Left lung (tissue), 10 donors: ENCODE measurements around the gene PINLYP. TPM values are rescaled to one million over a fixed set of nuclear protein-coding genes. Genes with fewer than 3 reads are reported as not detected.
A peak's percentile ranks its signal among the peaks of the same experiment; 100 is the strongest.

Experiments used
- ATAC-seq: fragments of 200-7000 bp; cut with Tn5 transposase; one replicate; pipeline ENCODE4 v1.9.1; 2020; ENCODE audit warnings: moderate library complexity
- DNase-seq, 4 donors: peaks; one replicate each; pipeline ENCODE4 v3.0.0-alpha.2; 2013 to 2020
- H3K27ac ChIP-seq, 2 donors: fragments of 200-600 bp; sonication (generic) in 1 of 2; one replicate each; pipeline versions ENCODE4 v1.5.0 to v1.8.0; 2020 to 2021
- H3K27me3 ChIP-seq, 2 donors: fragments of 200-600 bp; sonication (generic) in 1 of 2; one replicate each; pipeline versions ENCODE4 v1.5.0 to v1.8.0; 2020 to 2021
- H3K36me3 ChIP-seq, 2 donors: fragments of 200-600 bp; sonication (generic) in 1 of 2; one replicate each; pipeline versions ENCODE4 v1.5.0 to v1.8.0; 2020 to 2021
- H3K4me1 ChIP-seq, 2 donors: fragments of 200-600 bp; one replicate each; pipeline ENCODE4 v1.8.0; 2021
- H3K4me3 ChIP-seq, 2 donors: fragments of 200-600 bp; sonication (generic) in 1 of 2; one replicate each; pipeline versions ENCODE4 v1.5.0 to v1.8.0; 2020 to 2021; ENCODE audit warnings: mild to moderate bottlenecking in 1 of 2
- H3K9me3 ChIP-seq, 2 donors: fragments of 200-600 bp; sonication (generic) in 1 of 2; one replicate each; pipeline versions ENCODE4 v1.5.0 to v1.8.0; 2020 to 2021
- CTCF ChIP-seq, 2 donors: fragments of 200-600 bp; sonication (generic) in 1 of 2; IDR thresholded peaks; one replicate each; pipeline versions ENCODE4 v1.5.0 to v1.8.0; 2021; ENCODE audit warnings: antibody characterized with exemption in 2 of 2
- intact Hi-C, 2 donors: fragments of 100-400 bp; cut with DNase I; formaldehyde crosslinking; loops; one replicate each; pipeline versions ENCODE4 v1.11.2 to v1.14.2; 2022
- polyA plus RNA-seq, 6 donors: library from polyadenylated mRNA; unstranded; fragments of 120-200 nt; gene quantifications; one replicate each; pipeline ENCODE4 v1.2.1, GENCODE V29; 2013; ENCODE audit not compliant: insufficient read length in 6 of 6
- total RNA-seq, 2 donors: library from RNA; stranded (reverse); fragmentation: NEBNext Ultra II Directional; extraction: Animal tissue kit (Norgen Biotek cat#: 25700); gene quantifications; one replicate each; pipeline ENCODE4 v1.2.1, GENCODE V29; 2021
- donor health status: DM: no; HTN: yes; CAD: no.
- donor health status: DM: no; HTN: no; CAD: no.

The PINLYP gene
- total and polyA plus RNA-seq, 8 donors: 6.2 to 21.2 (median 17.0) TPM

GRCh38 chr19:43534305-43534815, 41.2 kb upstream of the PINLYP start:
- Histone ChIP-seq H3K27me3 (no peaks in the 10 kb centered on the region), H3K27ac (peak overlapping the region; percentile 90), H3K36me3 (peaks cover 0 to 24% of the 10 kb centered on the region in 2 donors), H3K4me3 (peak overlapping the region; percentile 55 to 58), H3K4me1 (peaks cover 0 to 24% of the 10 kb centered on the region in 2 donors), H3K9me3 (peaks cover 0 to 5% of the 10 kb centered on the region in 2 donors)
- DNase-seq: peak in 1 of 4 donors; percentile 7
- intact Hi-C loops: no loop called here
- no peak for ATAC-seq
- no peak for TF ChIP-seq CTCF (IDR thresholded peaks at IDR 0.05)

- Histone ChIP-seq H3K36me3 (peaks cover 0 to 31% of the 10 kb centered on the region in 2 donors), H3K4me1 (peaks cover 0 to 24% of the 10 kb centered on the region in 2 donors), H3K4me3 (no peak overlapping the region), H3K9me3 (peaks cover 0 to 5% of the 10 kb centered on the region in 2 donors), H3K27me3 (no peaks in the 10 kb centered on the region), H3K27ac (peak overlapping the region; percentile 90)
- intact Hi-C loops: no loop called here
- DNase-seq (peak in 3 of 4 donors; percentile 55 to 85 (median 77)), ATAC-seq (no peak)
- peak; percentile 42 to 48 for TF ChIP-seq CTCF (IDR thresholded peaks at IDR 0.05)
Measured at GRCh38 chr19:43534816-43535761, 40.5 kb upstream of the PINLYP start.

GRCh38 chr19:43538922-43539321, 36.7 kb upstream of the PINLYP start:
- H3K27me3 ChIP-seq: no peaks in the 10 kb centered on the region
- no peak for TF ChIP-seq CTCF (IDR thresholded peaks at IDR 0.05)
- DNase-seq: no peak
- no peak overlapping the region for H3K4me3 ChIP-seq
- H3K36me3 ChIP-seq: peaks cover 0 to 70% of the 10 kb centered on the region in 2 donors
- H3K27ac ChIP-seq: no peak overlapping the region
- peaks cover 0 to 14% of the 10 kb centered on the region in 2 donors for H3K4me1 ChIP-seq
- H3K9me3 ChIP-seq: peaks cover 0 to 5% of the 10 kb centered on the region in 2 donors
- ATAC-seq: no peak
- intact Hi-C loops: no loop called here

GRCh38 chr19:43540381-43540780, 35.2 kb upstream of the PINLYP start:
- no peaks in the 10 kb centered on the region for H3K27me3 ChIP-seq
- ATAC-seq (no peak), DNase-seq (no peak)
- intact Hi-C loops: no loop called here
- peaks cover 0 to 5% of the 10 kb centered on the region in 2 donors for H3K4me1 ChIP-seq
- H3K36me3 ChIP-seq: peaks cover 0 to 84% of the 10 kb centered on the region in 2 donors
- no peak overlapping the region for H3K4me3 ChIP-seq
- H3K27ac ChIP-seq: no peak overlapping the region
- no peak for TF ChIP-seq CTCF (IDR thresholded peaks at IDR 0.05)
- peaks cover 0 to 5% of the 10 kb centered on the region in 2 donors for H3K9me3 ChIP-seq
